SK-N-SH (cell line): ENCODE results near the gene TARBP1. TPM values are rescaled to one million over a fixed set of nuclear protein-coding genes. Genes with fewer than 3 reads are reported as not detected.

Source experiments
- CTCF ChIA-PET: fragments of 300-600, 350-600 bp; formaldehyde crosslinking; extraction: SDS; loops from one replicate; lab custom pipeline; 2021; lab: Yijun Ruan, JAX
- POLR2A ChIA-PET: fragments of 350-600 bp; sonication (Branson Sonifier 250); formaldehyde crosslinking; extraction: SDS; loops from one replicate; lab custom pipeline; 2020; ENCODE audit warnings: antibody characterized with exemption, inconsistent platforms; lab: Yijun Ruan, JAX
- DNase-seq: peaks from one replicate; pipeline ENCODE4 v3.0.0; 2012
- H2AFZ ChIP-seq: fragments of 200-600 bp; sonication (generic); 2 replicates; pipeline ENCODE4 v1.8.1; 2016; ENCODE audit warnings: antibody characterized with exemption, mild to moderate bottlenecking, low read depth
- H3F3A ChIP-seq: fragments of 200-600 bp; sonication (generic); replicated peaks from 2 replicates; pipeline ENCODE3; 2016; ENCODE audit warnings: antibody characterized with exemption, mild to moderate bottlenecking; ENCODE audit not compliant: insufficient read depth
- H3K27ac ChIP-seq, 2 experiments: fragments of 200-500 bp in 1 of 2; fragments of 200-600 bp in 1 of 2; sonication (Bioruptor generic) in 1 of 2; sonication (generic), shearing (Covaris generic) in 1 of 2; 2 replicates each; pipeline versions ENCODE4 v1.5.1 to v1.6.1; 2014 to 2016; ENCODE audit warnings: low read depth in 2 of 2, inconsistent platforms in 1 of 2, low read length in 1 of 2, mild to moderate bottlenecking in 1 of 2, mixed read lengths in 1 of 2
- H3K27me3 ChIP-seq: fragments of 200-600 bp; sonication (generic), shearing (Covaris generic); 2 replicates; pipeline ENCODE4 v1.6.1; 2016; ENCODE audit warnings: mixed run types; ENCODE audit not compliant: insufficient read depth
- H3K36me3 ChIP-seq, 2 experiments: fragments of 200-500 bp in 1 of 2; fragments of 200-600 bp in 1 of 2; sonication (Bioruptor generic) in 1 of 2; sonication (generic) in 1 of 2; replicated peaks in 1 of 2; 2 replicates each; pipeline versions ENCODE3 to v1.5.1; 2014 to 2016; ENCODE audit warnings: low read length in 1 of 2, mild to moderate bottlenecking in 1 of 2; ENCODE audit not compliant: insufficient read depth in 2 of 2, control insufficient read depth in 1 of 2
- H3K4me1 ChIP-seq, 2 experiments: fragments of 200-500 bp in 1 of 2; fragments of 200-600 bp in 1 of 2; sonication (Bioruptor generic) in 1 of 2; sonication (generic), shearing (Covaris generic) in 1 of 2; 2 replicates each; pipeline versions ENCODE4 v1.5.1 to v1.6.1; 2014 to 2016; ENCODE audit warnings: low read depth in 1 of 2, low read length in 1 of 2, mixed run types in 1 of 2; ENCODE audit not compliant: insufficient read depth in 2 of 2, control insufficient read depth in 1 of 2
- H3K4me2 ChIP-seq: fragments of 200-600 bp; sonication (generic), shearing (Covaris generic); 2 replicates; pipeline ENCODE4 v1.6.1; 2017; ENCODE audit warnings: mixed run types
- H3K4me3 ChIP-seq, 2 experiments: fragments of 200-500 bp in 1 of 2; fragments of 200-600 bp in 1 of 2; sonication (Bioruptor generic) in 1 of 2; sonication (generic), shearing (Covaris generic) in 1 of 2; 2 replicates each; pipeline versions ENCODE4 v1.5.1 to v1.8.1; 2014 to 2016; ENCODE audit warnings: low read depth in 2 of 2, inconsistent platforms in 1 of 2, low read length in 1 of 2, mild to moderate bottlenecking in 1 of 2, mixed read lengths in 1 of 2, moderate library complexity in 1 of 2
- H3K79me2 ChIP-seq: fragments of 200-600 bp; sonication (generic); 2 replicates; pipeline ENCODE4 v1.8.1; 2017; ENCODE audit warnings: mild to moderate bottlenecking; ENCODE audit not compliant: insufficient read depth
- H3K9ac ChIP-seq: fragments of 200-600 bp; sonication (generic); 2 replicates; pipeline ENCODE4 v1.6.1; 2017; ENCODE audit warnings: mixed run types
- H3K9me2 ChIP-seq: fragments of 200-600 bp; sonication (generic); 2 replicates; pipeline ENCODE4 v1.6.1; 2017; ENCODE audit warnings: mixed run types
- H3K9me3 ChIP-seq: fragments of 200-600 bp; sonication (generic); 2 replicates; pipeline ENCODE4 v1.6.1; 2017; ENCODE audit warnings: mixed run types, mild to moderate bottlenecking, moderate library complexity
- H4K20me1 ChIP-seq: fragments of 200-600 bp; sonication (generic); 2 replicates; pipeline ENCODE4 v1.6.1; 2017; ENCODE audit warnings: mild to moderate bottlenecking, mixed run types; ENCODE audit not compliant: insufficient read depth
- CHD2 ChIP-seq: fragments of 150-350 bp; IDR thresholded peaks from 2 replicates; pipeline ENCODE4 v1.6.1; 2018; ENCODE audit warnings: low read length; ENCODE audit not compliant: partially characterized antibody
- CTCF ChIP-seq: fragments of 200-600 bp; sonication (generic); IDR thresholded peaks from 2 replicates; pipeline ENCODE4 v1.6.1; 2017; ENCODE audit warnings: antibody characterized with exemption, mild to moderate bottlenecking, moderate library complexity
- EP300 ChIP-seq, 2 experiments: IDR thresholded peaks; 2 replicates each; pipeline versions ENCODE4 v1.4.0 to v1.6.1; 2012; ENCODE audit warnings: borderline replicate concordance in 1 of 2, low read depth in 1 of 2, low read length in 1 of 2
- EZH2phosphoT487 ChIP-seq: fragments of 200-600 bp; sonication (generic); IDR thresholded peaks from 2 replicates; pipeline ENCODE4 v1.6.1; 2017; ENCODE audit warnings: low read depth, mixed run types, mild to moderate bottlenecking, antibody characterized with exemption, moderate library complexity, borderline replicate concordance
- FOXJ3 ChIP-seq: sonication (generic); formaldehyde crosslinking; IDR thresholded peaks from 2 replicates; pipeline ENCODE4 v1.5.1; 2020; ENCODE audit warnings: mild to moderate bottlenecking, missing genetic modification reagents
- FOXM1 ChIP-seq: IDR thresholded peaks from 2 replicates; pipeline ENCODE4 v1.4.0; 2012; ENCODE audit warnings: low read depth, mild to moderate bottlenecking
- GATA2 ChIP-seq: sonication (generic); formaldehyde crosslinking; IDR thresholded peaks from 2 replicates; pipeline ENCODE4 v1.5.0; 2020; ENCODE audit warnings: mild to moderate bottlenecking, missing genetic modification reagents
- JUND ChIP-seq: IDR thresholded peaks from 2 replicates; pipeline ENCODE4 v1.4.0; 2012
- MXI1 ChIP-seq: IDR thresholded peaks from 2 replicates; pipeline ENCODE4 v1.6.1; 2012; ENCODE audit warnings: mild to moderate bottlenecking, low read depth, low read length, improper control_type of control experiment
- NFIC ChIP-seq: IDR thresholded peaks from 2 replicates; pipeline ENCODE4 v1.4.0; 2012; ENCODE audit warnings: borderline replicate concordance
- PBX3 ChIP-seq: IDR thresholded peaks from 2 replicates; pipeline ENCODE4; 2012
- POLR2AphosphoS5 ChIP-seq: IDR thresholded peaks from 2 replicates; pipeline ENCODE4 v1.6.1; 2012; ENCODE audit warnings: low read depth, low read length
- RCOR1 ChIP-seq: fragments of 150-350 bp; IDR thresholded peaks from 2 replicates; pipeline ENCODE4 v1.6.1; 2017; ENCODE audit warnings: antibody characterized with exemption, low read length
- RFX5 ChIP-seq: IDR thresholded peaks from 2 replicates; pipeline ENCODE4 v1.6.1; 2012; ENCODE audit warnings: mild to moderate bottlenecking, improper control_type of control experiment, low read length
- RXRA ChIP-seq: IDR thresholded peaks from 2 replicates; pipeline ENCODE4 v1.4.0; 2012; ENCODE audit warnings: low read depth, mild to moderate bottlenecking, borderline replicate concordance
- SIN3A ChIP-seq: IDR thresholded peaks from 2 replicates; pipeline ENCODE4 v1.6.1; 2012; ENCODE audit warnings: low read depth, mild to moderate bottlenecking, low read length, moderate library complexity, borderline replicate concordance
- USF1 ChIP-seq: IDR thresholded peaks from 2 replicates; pipeline ENCODE4 v1.4.0; 2012; ENCODE audit warnings: low read depth, borderline replicate concordance
- USF2 ChIP-seq: fragments of 150-350 bp; IDR thresholded peaks from 2 replicates; pipeline ENCODE4 v1.6.1; 2017; ENCODE audit warnings: antibody characterized with exemption, low read length, low read depth, borderline replicate concordance
- ZBTB33 ChIP-seq: IDR thresholded peaks from 2 replicates; pipeline ENCODE4 v1.4.0; 2012; ENCODE audit warnings: low read depth, borderline replicate concordance
- WGBS: methylation state at CpG from one replicate; pipeline ENCODE4 v1.1.6; 2017; ENCODE audit warnings: low lambda C conversion rate; 5-methylcytosine and 5-hydroxymethylcytosine counted together
- polyA plus RNA-seq, 3 experiments: library from polyadenylated mRNA; depleted of rRNA; stranded (reverse); fragments of >200 nt; gene quantifications; 2 replicates each; pipeline ENCODE4 v1.2.3, GENCODE V29; 2012

TARBP1 gene
- polyA plus RNA-seq, 1 of the 3 experiments (the other 2 are of a cell fraction) = 33.0 TPM

GRCh38 chr1:234528074-234528865 lies 49.3 kb upstream of the TARBP1 start:
- no peak for DNase-seq
- Histone ChIP-seq H4K20me1 (no peaks in the 10 kb centered on the region), H3K4me2 (no peak overlapping the region), H3K9me2 (no peaks in the 10 kb centered on the region), H3K9me3 (no peaks in the 10 kb centered on the region), H3K36me3 (no peaks in the 10 kb centered on the region), H3F3A (peaks cover 12% of the 10 kb centered on the region), H2AFZ (no peak overlapping the region), H3K79me2 (no peaks in the 10 kb centered on the region), H3K27ac (no peak overlapping the region), H3K9ac (no peak overlapping the region), H3K4me3 (no peak overlapping the region), H3K27me3 (no peaks in the 10 kb centered on the region), H3K4me1 (peaks cover 31% of the 10 kb centered on the region in 2 experiments)
- WGBS = 90% methylated on average over 14 of the region's 14 CpGs
- ChIA-PET CTCF (no interaction called here), POLR2A (interaction anchor here (0.5 kb wide), 1 partner anchor 201 kb away, joined by 3 read pairs; no protein-coding TSS in a partner anchor)
- TF ChIP-seq EZH2phosphoT487 = no peak
- TF ChIP-seq MXI1 = no peak
- no peak for TF ChIP-seq RFX5
- TF ChIP-seq RXRA = no peak
- no peak for TF ChIP-seq USF2
- TF ChIP-seq POLR2AphosphoS5 = no peak
- no peak for TF ChIP-seq ZBTB33
- no peak for TF ChIP-seq SIN3A
- TF ChIP-seq CTCF = no peak
- TF ChIP-seq NFIC = no peak
- TF ChIP-seq RCOR1 = no peak
- TF ChIP-seq USF1 = no peak
- TF ChIP-seq CHD2 = no peak
- no peak for TF ChIP-seq JUND
- no peak for TF ChIP-seq FOXJ3 (CRISPR knock-in tag)
- no peak for TF ChIP-seq FOXM1
- no peak for TF ChIP-seq PBX3
- TF ChIP-seq EP300 (IDR thresholded peaks at IDR 0.05; ENCODE audit: borderline replicate concordance in 1 of 2, low read depth in 1 of 2, low read length in 1 of 2) = no peak
- TF ChIP-seq GATA2 (CRISPR knock-in tag) = no peak
